ENCODE results near the gene DNAI7. TPM values are rescaled to one million over a fixed set of nuclear protein-coding genes. Genes with fewer than 3 reads are reported as not detected.

DNAI7 gene
- polyA plus RNA-seq, 1 of the 3 experiments (the other 2 are of a cell fraction): 0.30 TPM

GRCh38 chr12:25100194-25101091 is 94.5 kb downstream of the DNAI7 start:
- Histone ChIP-seq H3K36me3 (replicated peaks in 1 of 2; ENCODE audit: control insufficient read depth in 1 of 2, insufficient read depth in 2 of 2, low read length in 1 of 2) (no peaks in the 10 kb centered on the region), H3K4me1 (ENCODE audit: control insufficient read depth in 1 of 2, insufficient read depth in 2 of 2, low read depth in 1 of 2, low read length in 1 of 2) (no peaks in the 10 kb centered on the region), H3K27me3 (ENCODE audit: insufficient read depth) (no peaks in the 10 kb centered on the region), H3K9me2 (no peaks in the 10 kb centered on the region), H3K9ac (no peak overlapping the region), H3K9me3 (no peaks in the 10 kb centered on the region), H3F3A (replicated peaks; ENCODE audit: insufficient read depth) (no peaks in the 10 kb centered on the region), H3K4me2 (no peak overlapping the region), H2AFZ (ENCODE audit: low read depth) (no peak overlapping the region), H3K4me3 (ENCODE audit: low read depth in 2 of 2, low read length in 1 of 2) (no peak overlapping the region), H3K79me2 (ENCODE audit: insufficient read depth) (no peaks in the 10 kb centered on the region), H4K20me1 (ENCODE audit: insufficient read depth) (no peaks in the 10 kb centered on the region), H3K27ac (ENCODE audit: low read depth in 2 of 2, low read length in 1 of 2) (no peak overlapping the region)
- DNase-seq: no peak
- 59% methylated on average over 2 of the region's 2 CpGs for WGBS (ENCODE audit: low lambda C conversion rate)
- ChIA-PET CTCF (interaction anchor here (0.6 kb wide), 1 partner anchor 97 kb away, joined by 3 read pairs; no protein-coding TSS in a partner anchor), POLR2A (no interaction called here)
- no peak for TF ChIP-seq MXI1 (IDR thresholded peaks at IDR 0.05; ENCODE audit: low read depth, low read length)
- no peak for TF ChIP-seq TAF1 (IDR thresholded peaks at IDR 0.05; ENCODE audit: borderline replicate concordance, low read depth, low read length)
- TF ChIP-seq RAD21 (IDR thresholded peaks at IDR 0.05; ENCODE audit: low read length): no peak
- no peak for TF ChIP-seq GATA2 (CRISPR knock-in tag; IDR thresholded peaks at IDR 0.05)
- TF ChIP-seq TEAD4 (IDR thresholded peaks at IDR 0.05; ENCODE audit: borderline replicate concordance, insufficient read depth): no peak

- CTCF ChIA-PET: interaction anchor here (0.8 to 1.0 kb wide), 3 partner anchors 31 to 108 kb away, joined by 3 to 4 read pairs (median 3); no protein-coding TSS in a partner anchor
- Histone ChIP-seq H3K9ac (no peak overlapping the region), H3K27ac (ENCODE audit: low read depth in 2 of 2, low read length in 1 of 2) (no peak overlapping the region), H2AFZ (ENCODE audit: low read depth) (no peak overlapping the region), H3K27me3 (ENCODE audit: insufficient read depth) (no peaks in the 10 kb centered on the region), H3K9me2 (no peaks in the 10 kb centered on the region), H3K4me3 (ENCODE audit: low read depth in 2 of 2, low read length in 1 of 2) (no peak overlapping the region), H3K4me1 (ENCODE audit: control insufficient read depth in 1 of 2, insufficient read depth in 2 of 2, low read depth in 1 of 2, low read length in 1 of 2) (no peaks in the 10 kb centered on the region), H3F3A (replicated peaks; ENCODE audit: insufficient read depth) (no peaks in the 10 kb centered on the region), H3K4me2 (no peak overlapping the region), H4K20me1 (ENCODE audit: insufficient read depth) (no peaks in the 10 kb centered on the region), H3K79me2 (ENCODE audit: insufficient read depth) (no peaks in the 10 kb centered on the region), H3K36me3 (replicated peaks in 1 of 2; ENCODE audit: control insufficient read depth in 1 of 2, insufficient read depth in 2 of 2, low read length in 1 of 2) (no peaks in the 10 kb centered on the region), H3K9me3 (0 out of 2 replicates have a peak, but pooled peaks cover 8% of the 10 kb centered on the region)
- POLR2A ChIA-PET: no interaction called here
- TF ChIP-seq REST (IDR thresholded peaks at IDR 0.05; ENCODE audit: low read depth, low read length): no peak
- DNase-seq: no peak
- WGBS (ENCODE audit: low lambda C conversion rate): 59% methylated on average over 2 of the region's 2 CpGs
Measured at GRCh38 chr12:25099010-25099409, 96.0 kb downstream of the DNAI7 start.

Measured in SK-N-SH (cell line).